ENCODE measurements around the gene DNMT3A.

GRCh38 chr2:25322312-25322711, 19.4 kb downstream of the DNMT3A start:
- TF ChIP-seq POLR2A (IDR thresholded peaks at IDR 0.05; ENCODE audit: low read length) (no peak), GATA1 (IDR thresholded peaks at IDR 0.05; ENCODE audit: low read depth, low read length) (no peak)
